SK-N-SH (cell line): ENCODE data around the gene PDE2A.

ENCODE experiments used
- EP300 ChIP-seq, 2 experiments: IDR thresholded peaks; 2 replicates each; pipeline versions ENCODE4 v1.4.0 to v1.6.1; 2012; ENCODE audit warnings: borderline replicate concordance in 1 of 2, low read depth in 1 of 2, low read length in 1 of 2
- EZH2phosphoT487 ChIP-seq: fragments of 200-600 bp; sonication (generic); IDR thresholded peaks from 2 replicates; pipeline ENCODE4 v1.6.1; 2017; ENCODE audit warnings: low read depth, mixed run types, mild to moderate bottlenecking, antibody characterized with exemption, moderate library complexity, borderline replicate concordance
- FOXJ3 ChIP-seq: sonication (generic); formaldehyde crosslinking; IDR thresholded peaks from 2 replicates; pipeline ENCODE4 v1.5.1; 2020; ENCODE audit warnings: mild to moderate bottlenecking, missing genetic modification reagents
- GABPA ChIP-seq: IDR thresholded peaks from 2 replicates; pipeline ENCODE4 v1.4.0; 2012; ENCODE audit warnings: low read depth, mild to moderate bottlenecking
- JUND ChIP-seq: IDR thresholded peaks from 2 replicates; pipeline ENCODE4 v1.4.0; 2012
- POLR2AphosphoS5 ChIP-seq: IDR thresholded peaks from 2 replicates; pipeline ENCODE4 v1.6.1; 2012; ENCODE audit warnings: low read depth, low read length
- RAD21 ChIP-seq: IDR thresholded peaks from 2 replicates; pipeline ENCODE4 v1.6.1; 2012; ENCODE audit warnings: mild to moderate bottlenecking, low read length
- RFX5 ChIP-seq: IDR thresholded peaks from 2 replicates; pipeline ENCODE4 v1.6.1; 2012; ENCODE audit warnings: mild to moderate bottlenecking, improper control_type of control experiment, low read length
- TAF1 ChIP-seq: IDR thresholded peaks from 2 replicates; pipeline ENCODE4 v1.6.1; 2012; ENCODE audit warnings: low read depth, mild to moderate bottlenecking, low read length, moderate library complexity, borderline replicate concordance
- TF ChIP-seq, protein P1 (sequence below): fragments of 200-600 bp; sonication (generic); IDR thresholded peaks from 2 replicates; pipeline ENCODE4 v1.6.1; 2017; ENCODE audit warnings: antibody characterized with exemption, mild to moderate bottlenecking, moderate library complexity
- TF ChIP-seq, protein P2 (sequence below): IDR thresholded peaks from 2 replicates; pipeline ENCODE4 v1.4.0; 2012; ENCODE audit warnings: low read depth
- TF ChIP-seq, protein P3 (sequence below): IDR thresholded peaks from 2 replicates; pipeline ENCODE4; 2012

DNA sequence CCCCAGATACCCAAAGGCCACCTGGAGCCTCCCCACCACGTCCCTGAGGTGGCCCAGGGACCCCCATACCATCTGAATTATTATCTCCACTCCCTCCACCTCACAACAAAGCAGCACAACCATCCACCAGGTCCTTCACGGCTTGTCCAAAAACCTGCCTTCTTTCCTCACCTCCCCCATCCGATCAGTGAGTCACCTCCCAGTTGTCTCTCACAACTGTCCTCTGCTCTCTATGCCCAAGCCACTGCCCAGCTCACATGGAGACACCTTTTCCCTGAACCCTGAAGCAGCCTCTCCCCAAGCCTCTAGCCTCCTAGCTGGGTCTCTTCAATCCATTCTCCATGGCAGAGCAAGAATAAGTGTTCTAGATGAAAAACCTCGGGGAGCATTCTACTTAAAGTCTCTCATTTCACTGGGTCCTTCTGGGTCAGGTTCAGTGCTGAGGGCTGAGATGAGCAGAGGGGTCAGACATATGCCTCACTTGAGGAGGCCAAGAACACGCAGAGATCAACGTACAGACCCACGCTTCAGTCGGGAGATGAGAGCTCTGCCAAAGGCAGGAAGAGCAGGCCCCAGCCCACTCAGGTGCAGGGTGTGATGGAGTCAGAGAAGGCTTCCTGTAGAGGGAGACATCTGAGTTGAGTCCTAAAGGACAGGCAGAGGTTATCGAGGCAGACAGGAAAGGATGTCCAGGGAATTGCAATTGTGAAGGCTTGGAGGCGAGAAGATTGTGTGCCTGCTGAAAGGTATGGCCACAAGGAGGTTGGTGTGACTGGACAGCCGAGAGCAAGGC is 74.7 kb downstream of the PDE2A start:
- TF ChIP-seq, protein P1, sequence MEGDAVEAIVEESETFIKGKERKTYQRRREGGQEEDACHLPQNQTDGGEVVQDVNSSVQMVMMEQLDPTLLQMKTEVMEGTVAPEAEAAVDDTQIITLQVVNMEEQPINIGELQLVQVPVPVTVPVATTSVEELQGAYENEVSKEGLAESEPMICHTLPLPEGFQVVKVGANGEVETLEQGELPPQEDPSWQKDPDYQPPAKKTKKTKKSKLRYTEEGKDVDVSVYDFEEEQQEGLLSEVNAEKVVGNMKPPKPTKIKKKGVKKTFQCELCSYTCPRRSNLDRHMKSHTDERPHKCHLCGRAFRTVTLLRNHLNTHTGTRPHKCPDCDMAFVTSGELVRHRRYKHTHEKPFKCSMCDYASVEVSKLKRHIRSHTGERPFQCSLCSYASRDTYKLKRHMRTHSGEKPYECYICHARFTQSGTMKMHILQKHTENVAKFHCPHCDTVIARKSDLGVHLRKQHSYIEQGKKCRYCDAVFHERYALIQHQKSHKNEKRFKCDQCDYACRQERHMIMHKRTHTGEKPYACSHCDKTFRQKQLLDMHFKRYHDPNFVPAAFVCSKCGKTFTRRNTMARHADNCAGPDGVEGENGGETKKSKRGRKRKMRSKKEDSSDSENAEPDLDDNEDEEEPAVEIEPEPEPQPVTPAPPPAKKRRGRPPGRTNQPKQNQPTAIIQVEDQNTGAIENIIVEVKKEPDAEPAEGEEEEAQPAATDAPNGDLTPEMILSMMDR: no peak
- TF ChIP-seq EZH2phosphoT487: no peak
- no peak for TF ChIP-seq POLR2AphosphoS5
- TF ChIP-seq RAD21: no peak
- TF ChIP-seq, protein P2, sequence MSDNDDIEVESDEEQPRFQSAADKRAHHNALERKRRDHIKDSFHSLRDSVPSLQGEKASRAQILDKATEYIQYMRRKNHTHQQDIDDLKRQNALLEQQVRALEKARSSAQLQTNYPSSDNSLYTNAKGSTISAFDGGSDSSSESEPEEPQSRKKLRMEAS: no peak
- TF ChIP-seq, protein P3, sequence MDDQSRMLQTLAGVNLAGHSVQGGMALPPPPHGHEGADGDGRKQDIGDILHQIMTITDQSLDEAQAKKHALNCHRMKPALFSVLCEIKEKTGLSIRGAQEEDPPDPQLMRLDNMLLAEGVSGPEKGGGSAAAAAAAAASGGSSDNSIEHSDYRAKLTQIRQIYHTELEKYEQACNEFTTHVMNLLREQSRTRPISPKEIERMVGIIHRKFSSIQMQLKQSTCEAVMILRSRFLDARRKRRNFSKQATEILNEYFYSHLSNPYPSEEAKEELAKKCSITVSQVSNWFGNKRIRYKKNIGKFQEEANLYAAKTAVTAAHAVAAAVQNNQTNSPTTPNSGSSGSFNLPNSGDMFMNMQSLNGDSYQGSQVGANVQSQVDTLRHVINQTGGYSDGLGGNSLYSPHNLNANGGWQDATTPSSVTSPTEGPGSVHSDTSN: no peak
- no peak for TF ChIP-seq FOXJ3 (CRISPR knock-in tag)
- no peak for TF ChIP-seq EP300 (IDR thresholded peaks at IDR 0.05; ENCODE audit: borderline replicate concordance in 1 of 2, low read depth in 1 of 2, low read length in 1 of 2)
- TF ChIP-seq GABPA: no peak
- TF ChIP-seq RFX5: no peak
- no peak for TF ChIP-seq TAF1
- no peak for TF ChIP-seq JUND
